ENCODE measurements around the gene DEFB128.

GRCh38 chr20:145877-146276 lies 43.6 kb downstream of the DEFB128 start:
- TF ChIP-seq POLR2AphosphoS5 (IDR thresholded peaks at IDR 0.05; ENCODE audit: low read depth, low read length) (no peak), RAD21 (IDR thresholded peaks at IDR 0.05; ENCODE audit: low read length) (no peak), CTCF (IDR thresholded peaks at IDR 0.05) (no peak), MAX (IDR thresholded peaks at IDR 0.05; ENCODE audit: low read depth) (no peak), SIN3A (IDR thresholded peaks at IDR 0.05; ENCODE audit: borderline replicate concordance, low read depth, low read length) (no peak), EZH2phosphoT487 (IDR thresholded peaks at IDR 0.05; ENCODE audit: borderline replicate concordance, low read depth) (no peak), NFIC (IDR thresholded peaks at IDR 0.05; ENCODE audit: borderline replicate concordance) (no peak), GATA2 (CRISPR knock-in tag; IDR thresholded peaks at IDR 0.05) (no peak)
- TF ChIP-seq, protein P1, sequence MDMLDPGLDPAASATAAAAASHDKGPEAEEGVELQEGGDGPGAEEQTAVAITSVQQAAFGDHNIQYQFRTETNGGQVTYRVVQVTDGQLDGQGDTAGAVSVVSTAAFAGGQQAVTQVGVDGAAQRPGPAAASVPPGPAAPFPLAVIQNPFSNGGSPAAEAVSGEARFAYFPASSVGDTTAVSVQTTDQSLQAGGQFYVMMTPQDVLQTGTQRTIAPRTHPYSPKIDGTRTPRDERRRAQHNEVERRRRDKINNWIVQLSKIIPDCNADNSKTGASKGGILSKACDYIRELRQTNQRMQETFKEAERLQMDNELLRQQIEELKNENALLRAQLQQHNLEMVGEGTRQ (IDR thresholded peaks at IDR 0.05; ENCODE audit: borderline replicate concordance, low read depth, low read length) = no peak

All from SK-N-SH (cell line).